HepG2 (cell line): Measurements from ENCODE around the gene CHMP4B. TPM values are rescaled to one million over a fixed set of nuclear protein-coding genes. Genes with fewer than 3 reads are reported as not detected.
A peak's percentile ranks its signal among the peaks of the same experiment; 100 is the strongest.

Source experiments
- AHR ChIP-seq: IDR thresholded peaks from 2 replicates; pipeline ENCODE4 v1.6.1; 2018; ENCODE audit warnings: missing genetic modification reagents, missing compliant biosample characterization
- CEBPB ChIP-seq: IDR thresholded peaks from 2 replicates; pipeline ENCODE4 v1.6.1; 2011; ENCODE audit warnings: low read depth, low read length, improper control_type of control experiment, borderline replicate concordance
- GZF1 ChIP-seq: sonication (generic); formaldehyde crosslinking; IDR thresholded peaks from 2 replicates; pipeline ENCODE4 v1.5.1; 2020; ENCODE audit warnings: mild to moderate bottlenecking, missing genetic modification reagents
- IKZF4 ChIP-seq: sonication (generic); formaldehyde crosslinking; IDR thresholded peaks from 2 replicates; pipeline ENCODE4 v1.5.1; 2020; ENCODE audit warnings: borderline replicate concordance, mild to moderate bottlenecking, low read depth, missing genetic modification reagents; ENCODE audit errors: not compliant biosample characterization
- MXI1 ChIP-seq: IDR thresholded peaks from 3 replicates; pipeline ENCODE4 v1.6.1; 2012; ENCODE audit warnings: low read depth, low read length, inconsistent platforms, borderline replicate concordance
- NR2F1 ChIP-seq, 2 experiments: fragments of 450-650 bp in 1 of 2; formaldehyde crosslinking in 1 of 2; IDR thresholded peaks; 2 replicates each; pipeline versions ENCODE4 v1.5.0 to v1.6.1; 2016 to 2020; ENCODE audit warnings: mild to moderate bottlenecking in 1 of 2, missing compliant biosample characterization in 1 of 2, missing genetic modification reagents in 1 of 2, moderate library complexity in 1 of 2
- NR2F6 ChIP-seq, 2 experiments: IDR thresholded peaks; 2 replicates each; pipeline ENCODE4 v1.6.1; 2016; ENCODE audit warnings: antibody characterized with exemption in 1 of 2, mild to moderate bottlenecking in 1 of 2
- POLR2A ChIP-seq, 2 experiments: IDR thresholded peaks; 2 replicates each; pipeline ENCODE4 v1.6.1; 2011; ENCODE audit warnings: low read depth in 2 of 2, low read length in 2 of 2, mild to moderate bottlenecking in 1 of 2, moderate library complexity in 1 of 2; ENCODE audit not compliant: insufficient read depth in 1 of 2
- RAD21 ChIP-seq: fragments of 450-650 bp; formaldehyde crosslinking; IDR thresholded peaks from 2 replicates; pipeline ENCODE4 v1.5.0; 2020; ENCODE audit warnings: mild to moderate bottlenecking
- RCOR2 ChIP-seq: IDR thresholded peaks from 2 replicates; pipeline ENCODE4 v1.6.1; 2016; ENCODE audit warnings: missing biosample characterization, missing genetic modification reagents
- SIN3B ChIP-seq: fragments of 150-350 bp; IDR thresholded peaks from 2 replicates; pipeline ENCODE4 v1.6.1; 2014; ENCODE audit warnings: low read length
- SOX13 ChIP-seq, 3 experiments: fragments of 450-650 bp in 1 of 3; sonication (generic) in 1 of 3; formaldehyde crosslinking in 1 of 3; IDR thresholded peaks in 2 of 3; conservative IDR thresholded peaks in 1 of 3; 2 replicates each; pipeline versions ENCODE4 v1.5.0 to v1.6.1; 2016 to 2020; ENCODE audit warnings: antibody characterized with exemption in 1 of 3, mild to moderate bottlenecking in 1 of 3, missing compliant biosample characterization in 1 of 3, missing genetic modification reagents in 1 of 3, moderate library complexity in 1 of 3
- SP4 ChIP-seq: sonication (generic); formaldehyde crosslinking; IDR thresholded peaks from 2 replicates; pipeline ENCODE4 v1.8.1; 2023; ENCODE audit warnings: mild to moderate bottlenecking, missing genetic modification reagents
- THAP11 ChIP-seq: IDR thresholded peaks from 2 replicates; pipeline ENCODE4 v1.6.1; 2016; ENCODE audit warnings: missing biosample characterization, missing genetic modification reagents
- ZBTB44 ChIP-seq: sonication (generic); formaldehyde crosslinking; IDR thresholded peaks from 2 replicates; pipeline ENCODE4 v1.4.0; 2020; ENCODE audit warnings: missing genetic modification reagents
- ZC3H4 ChIP-seq: sonication (generic); formaldehyde crosslinking; IDR thresholded peaks from 2 replicates; pipeline ENCODE4 v1.4.0; 2020; ENCODE audit warnings: missing genetic modification reagents, borderline replicate concordance
- ZNF33A ChIP-seq: sonication (generic); formaldehyde crosslinking; IDR thresholded peaks from 2 replicates; pipeline ENCODE4 v1.5.1; 2020; ENCODE audit warnings: missing genetic modification reagents, mild to moderate bottlenecking, moderate library complexity, borderline replicate concordance
- ZNF446 ChIP-seq: sonication (generic); formaldehyde crosslinking; IDR thresholded peaks from 2 replicates; pipeline ENCODE4 v1.5.0; 2020; ENCODE audit warnings: mild to moderate bottlenecking, missing genetic modification reagents
- ZNF607 ChIP-seq: sonication (generic); formaldehyde crosslinking; IDR thresholded peaks from 2 replicates; pipeline ENCODE4 v1.5.1; 2020; ENCODE audit warnings: missing genetic modification reagents, mild to moderate bottlenecking, borderline replicate concordance
- ZNF678 ChIP-seq: sonication (generic); formaldehyde crosslinking; IDR thresholded peaks from 2 replicates; pipeline ENCODE4 v1.4.0; 2020; ENCODE audit warnings: mild to moderate bottlenecking, missing genetic modification reagents
- ZNF850 ChIP-seq: sonication (generic); formaldehyde crosslinking; conservative IDR thresholded peaks from 2 replicates; pipeline ENCODE4 v1.9.0; 2021; ENCODE audit warnings: mild to moderate bottlenecking, missing genetic modification reagents
- ZSCAN12 ChIP-seq: sonication (generic); formaldehyde crosslinking; IDR thresholded peaks from 2 replicates; pipeline ENCODE4 v1.9.0; 2021; ENCODE audit warnings: mild to moderate bottlenecking, missing genetic modification reagents
- polyA plus RNA-seq, 8 experiments: library from polyadenylated mRNA; depleted of rRNA in 3 of 8; stranded (reverse) in 7 of 8; unstranded in 1 of 8; fragments of >200 nt; fragmentation: Illumina TruSeq in 4 of 8; extraction: Trizol in 4 of 8; gene quantifications; 2 replicates each; pipeline versions ENCODE4 v1.2.1 to v1.2.3, GENCODE V29; 2011 to 2016; ENCODE audit warnings: low read depth in 4 of 8, missing spikeins in 1 of 8, mixed read lengths in 1 of 8; ENCODE audit not compliant: insufficient read depth in 1 of 8
- total RNA-seq, 5 experiments: library from RNA; depleted of rRNA; stranded (reverse); fragments of >200 nt; fragmentation: Illumina TruSeq; extraction: Trizol; gene quantifications; 2 replicates each; pipeline ENCODE4 v1.2.3, GENCODE V29; 2016; ENCODE audit warnings: low read depth in 1 of 5
- TF ChIP-seq, protein P1 (sequence below): IDR thresholded peaks from 2 replicates; pipeline ENCODE4 v1.6.1; 2012; ENCODE audit warnings: low read depth, low read length, improper control_type of control experiment
- TF ChIP-seq, protein P2 (sequence below): sonication (generic); formaldehyde crosslinking; IDR thresholded peaks from 2 replicates; pipeline ENCODE4 v1.8.1; 2023; ENCODE audit warnings: mild to moderate bottlenecking, missing genetic modification reagents
- TF ChIP-seq, protein P3 (sequence below): sonication (generic); formaldehyde crosslinking; IDR thresholded peaks from 2 replicates; pipeline ENCODE4 v1.8.0; 2022; ENCODE audit warnings: mild to moderate bottlenecking, missing genetic modification reagents, moderate library complexity

Gene CHMP4B
- total and polyA plus RNA-seq, 2 of the 13 experiments (the other 11 are each of a cell fraction or from before 2014, with no cell fraction given), result 40.1 to 45.6 TPM

GRCh38 chr20:33812152-33812849 lies 1.2 kb downstream of the CHMP4B start (continued):
- TF ChIP-seq SIN3B (no peak), IKZF4 (CRISPR knock-in tag) (peak; percentile 12), ZNF850 (CRISPR knock-in tag) (no peak), SOX13 (IDR thresholded peaks at IDR 0.05) (no peak), SOX13 (CRISPR knock-in tag; conservative IDR thresholded peaks at IDR 0.05 in 1 of 2, IDR thresholded peaks at IDR 0.05 in 1 of 2) (peak in 1 of 2 experiments; percentile 20; a peak in 1 of 4 replicates), ZNF446 (no peak), POLR2A (IDR thresholded peaks at IDR 0.05; ENCODE audit: insufficient read depth in 1 of 2, low read depth in 2 of 2, low read length in 2 of 2) (peak in 1 of 2 experiments; percentile 10; a peak in 1 of 4 replicates), THAP11 (CRISPR knock-in tag) (peak; percentile 58), MXI1 (peak; percentile 61; the same call in 1 of the 3 replicates), SP4 (CRISPR knock-in tag) (no peak), NR2F6 (IDR thresholded peaks at IDR 0.05) (peak; percentile 46; the same call in 1 of the 2 replicates), NR2F6 (CRISPR knock-in tag; IDR thresholded peaks at IDR 0.05) (no peak), RAD21 (CRISPR knock-in tag) (no peak), CEBPB (peak; percentile 80; the same call in 1 of the 2 replicates), RCOR2 (CRISPR knock-in tag) (peak; percentile 15; the same call in 1 of the 2 replicates), ZNF33A (CRISPR knock-in tag) (no peak), GZF1 (CRISPR knock-in tag) (0 out of 2 replicates have a peak, but pooled peaks have one; percentile 24), ZSCAN12 (CRISPR knock-in tag) (0 out of 2 replicates have a peak, but pooled peaks have one; percentile 49), ZC3H4 (CRISPR knock-in tag) (no peak), NR2F1 (CRISPR knock-in tag; IDR thresholded peaks at IDR 0.05) (peak in 1 of 2 experiments; percentile 44; a peak in 3 of 4 replicates), AHR (CRISPR knock-in tag) (no peak), ZNF607 (CRISPR knock-in tag) (no peak), ZBTB44 (CRISPR knock-in tag) (no peak), ZNF678 (CRISPR knock-in tag) (peak; percentile 57; the same call in 1 of the 2 replicates)
- TF ChIP-seq, protein P1, sequence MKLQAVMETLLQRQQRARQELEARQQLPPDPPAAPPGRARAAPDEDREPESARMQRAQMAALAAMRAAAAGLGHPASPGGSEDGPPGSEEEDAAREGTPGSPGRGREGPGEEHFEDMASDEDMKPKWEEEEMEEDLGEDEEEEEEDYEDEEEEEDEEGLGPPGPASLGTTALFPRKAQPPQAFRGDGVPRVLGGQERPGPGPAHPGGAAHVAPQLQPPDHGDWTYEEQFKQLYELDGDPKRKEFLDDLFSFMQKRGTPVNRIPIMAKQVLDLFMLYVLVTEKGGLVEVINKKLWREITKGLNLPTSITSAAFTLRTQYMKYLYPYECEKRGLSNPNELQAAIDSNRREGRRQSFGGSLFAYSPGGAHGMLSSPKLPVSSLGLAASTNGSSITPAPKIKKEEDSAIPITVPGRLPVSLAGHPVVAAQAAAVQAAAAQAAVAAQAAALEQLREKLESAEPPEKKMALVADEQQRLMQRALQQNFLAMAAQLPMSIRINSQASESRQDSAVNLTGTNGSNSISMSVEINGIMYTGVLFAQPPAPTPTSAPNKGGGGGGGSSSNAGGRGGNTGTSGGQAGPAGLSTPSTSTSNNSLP, result no peak; the same call in 1 of the 2 replicates
- TF ChIP-seq, protein P2, sequence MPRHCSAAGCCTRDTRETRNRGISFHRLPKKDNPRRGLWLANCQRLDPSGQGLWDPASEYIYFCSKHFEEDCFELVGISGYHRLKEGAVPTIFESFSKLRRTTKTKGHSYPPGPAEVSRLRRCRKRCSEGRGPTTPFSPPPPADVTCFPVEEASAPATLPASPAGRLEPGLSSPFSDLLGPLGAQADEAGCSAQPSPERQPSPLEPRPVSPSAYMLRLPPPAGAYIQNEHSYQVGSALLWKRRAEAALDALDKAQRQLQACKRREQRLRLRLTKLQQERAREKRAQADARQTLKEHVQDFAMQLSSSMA, result 0 out of 2 replicates have a peak, but pooled peaks have one; percentile 5
- TF ChIP-seq, protein P3, sequence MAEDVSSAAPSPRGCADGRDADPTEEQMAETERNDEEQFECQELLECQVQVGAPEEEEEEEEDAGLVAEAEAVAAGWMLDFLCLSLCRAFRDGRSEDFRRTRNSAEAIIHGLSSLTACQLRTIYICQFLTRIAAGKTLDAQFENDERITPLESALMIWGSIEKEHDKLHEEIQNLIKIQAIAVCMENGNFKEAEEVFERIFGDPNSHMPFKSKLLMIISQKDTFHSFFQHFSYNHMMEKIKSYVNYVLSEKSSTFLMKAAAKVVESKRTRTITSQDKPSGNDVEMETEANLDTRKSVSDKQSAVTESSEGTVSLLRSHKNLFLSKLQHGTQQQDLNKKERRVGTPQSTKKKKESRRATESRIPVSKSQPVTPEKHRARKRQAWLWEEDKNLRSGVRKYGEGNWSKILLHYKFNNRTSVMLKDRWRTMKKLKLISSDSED (CRISPR knock-in tag), result no peak
